GM10847 (cell line): ENCODE results near the gene GIT2.

Source experiments
- POLR2A ChIP-seq: IDR thresholded peaks from 2 replicates; pipeline ENCODE4 v1.6.1; 2011; ENCODE audit not compliant: insufficient read length; ENCODE audit errors: extremely low read depth

The GIT2 gene

DNA sequence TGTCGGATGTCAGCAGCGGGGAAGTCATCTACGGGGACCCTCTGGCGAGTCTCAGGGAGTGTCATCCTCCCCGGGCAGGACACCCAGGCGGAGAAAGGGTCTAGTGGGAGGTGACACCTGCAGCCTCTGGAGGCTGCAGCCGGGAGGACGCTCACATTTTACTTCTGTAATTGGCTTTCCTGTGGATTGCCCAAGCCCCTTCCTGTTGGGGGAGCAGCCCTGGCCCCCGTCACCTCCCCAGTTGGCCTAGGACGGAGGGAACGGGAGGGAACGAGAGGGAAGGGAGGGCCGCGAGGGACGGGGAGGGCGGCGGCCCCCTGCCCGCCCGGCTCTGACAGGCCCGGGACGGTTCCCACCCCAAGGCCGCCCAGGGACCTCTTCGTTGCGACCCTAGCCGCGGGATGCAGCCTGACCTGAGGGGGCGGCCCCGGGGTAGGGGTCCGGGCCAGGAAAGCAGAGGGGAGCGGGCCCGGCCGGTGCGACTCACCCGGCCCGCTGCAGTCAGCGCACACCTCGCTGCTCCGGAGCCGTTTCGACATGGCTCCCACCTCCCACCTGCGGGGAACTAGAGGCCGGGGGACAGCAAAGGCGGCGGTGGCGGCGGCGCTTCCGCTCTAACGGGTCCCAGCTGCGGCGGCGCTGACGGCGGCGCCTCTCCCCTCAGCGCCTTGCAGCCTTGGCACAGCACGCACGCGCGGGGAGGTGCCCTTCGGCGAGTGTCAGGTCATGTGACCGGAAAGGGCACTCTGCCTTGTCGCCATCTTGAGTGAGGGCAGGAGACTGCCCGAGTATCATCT is at the start of gene GIT2:
Gene GIT2 (minus strand): TSS at position 683 of the 797 bp plus-strand sequence. CDS start 144 bp downstream, at position 539.
- TF ChIP-seq POLR2A: peak; percentile 81

DNA sequence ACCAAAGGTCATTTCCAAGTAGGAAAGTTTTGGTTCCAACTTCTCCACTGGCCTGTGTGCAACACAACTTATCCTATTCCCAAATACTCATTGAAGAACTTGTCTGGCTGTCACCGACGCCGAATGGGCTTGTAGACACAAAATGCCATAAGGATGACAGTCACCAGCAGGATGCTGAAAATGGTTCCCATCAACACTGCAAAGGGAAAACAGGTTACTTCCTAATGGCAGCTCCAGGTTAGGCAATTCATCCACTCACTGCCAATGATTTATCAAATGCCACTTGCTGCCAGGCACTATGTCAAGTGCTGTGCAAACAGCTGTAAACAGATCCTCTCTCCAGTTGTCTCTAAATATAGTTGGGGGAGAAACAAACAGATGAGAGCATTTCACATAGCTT is 46.1 kb upstream of the GIT2 start:
- TF ChIP-seq POLR2A: no peak

- no peak for TF ChIP-seq POLR2A
Measured at GRCh38 chr12:110039085-110039807, 43.1 kb upstream of the GIT2 start.

DNA sequence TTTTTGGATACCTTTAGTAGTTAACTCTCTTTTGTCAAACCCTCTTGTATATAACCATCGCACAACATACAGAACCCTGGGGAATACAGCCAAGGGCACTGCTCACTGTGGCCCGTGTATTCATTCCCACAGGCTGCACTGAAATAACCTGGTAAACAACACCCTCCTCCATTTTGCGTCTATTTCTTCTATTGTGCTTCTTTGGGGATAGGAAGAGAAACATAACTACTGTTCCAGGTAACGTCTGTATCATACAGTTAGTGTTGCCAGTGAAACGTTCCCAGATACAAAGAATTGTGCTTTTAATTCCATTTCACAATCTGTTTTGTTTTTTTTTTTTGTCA is 42.5 kb upstream of the GIT2 start:
- TF ChIP-seq POLR2A: no peak

- TF ChIP-seq POLR2A: no peak
Measured at GRCh38 chr12:110037315-110037714, 41.1 kb upstream of the GIT2 start.

DNA sequence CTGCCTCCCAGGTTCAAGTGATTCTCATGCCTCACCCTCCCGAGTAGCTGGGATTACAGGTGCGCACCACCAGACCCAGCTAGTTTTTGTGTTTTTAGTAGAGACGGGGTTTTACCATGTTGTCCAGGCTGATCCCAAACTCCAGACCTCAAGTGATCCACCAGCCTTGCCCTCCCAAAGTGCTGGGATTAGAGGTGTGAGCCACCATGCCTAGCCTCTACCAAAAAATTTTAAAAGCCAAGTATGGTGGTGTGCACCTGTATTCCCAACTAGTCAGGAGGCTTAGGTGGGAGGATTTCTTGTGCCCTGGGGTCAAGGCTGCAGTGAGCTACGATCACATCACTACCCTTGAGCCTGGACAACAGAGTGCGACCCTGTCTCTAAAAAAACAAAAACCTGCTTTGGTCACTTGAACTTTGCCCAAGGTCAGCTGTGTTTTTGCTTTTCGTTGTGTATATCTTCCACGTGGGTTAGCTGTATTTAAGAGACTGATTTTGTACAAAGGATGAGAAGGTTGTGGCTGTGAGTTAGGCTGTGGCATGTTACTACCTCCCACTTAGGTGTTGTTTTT is 39.5 kb upstream of the GIT2 start:
- no peak for TF ChIP-seq POLR2A

- TF ChIP-seq POLR2A: no peak
Measured at GRCh38 chr12:110033888-110034287, 37.7 kb upstream of the GIT2 start.

DNA sequence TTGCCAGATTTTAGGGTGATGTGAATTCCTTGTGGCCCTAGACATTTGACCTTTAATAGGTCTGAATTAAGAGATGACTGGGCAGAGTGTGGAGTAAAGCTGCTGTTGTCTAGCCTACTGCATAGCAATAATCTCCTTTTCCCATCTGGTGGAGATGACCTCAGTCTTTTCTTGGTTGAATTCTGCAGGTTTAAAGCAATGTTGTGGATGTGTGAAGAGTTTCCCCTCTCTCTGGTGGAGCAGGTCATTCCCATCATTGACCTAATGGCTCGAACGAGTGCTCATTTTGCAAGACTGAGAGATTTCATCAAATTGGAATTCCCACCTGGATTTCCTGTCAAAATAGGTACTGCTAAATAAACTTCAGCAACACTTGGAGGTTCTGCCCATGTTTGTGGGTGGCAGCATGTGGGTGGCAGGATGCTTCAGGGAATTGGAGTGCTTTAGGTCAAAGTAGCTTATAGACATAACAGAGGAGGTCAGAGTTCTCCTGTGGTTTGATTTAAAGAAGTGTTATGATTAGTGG is 33.2 kb upstream of the GIT2 start:
- TF ChIP-seq POLR2A: no peak

GRCh38 chr12:110028323-110028722 is 32.2 kb upstream of the GIT2 start:
- TF ChIP-seq POLR2A: no peak

GRCh38 chr12:110024051-110024450 is 27.9 kb upstream of the GIT2 start:
- no peak for TF ChIP-seq POLR2A

DNA sequence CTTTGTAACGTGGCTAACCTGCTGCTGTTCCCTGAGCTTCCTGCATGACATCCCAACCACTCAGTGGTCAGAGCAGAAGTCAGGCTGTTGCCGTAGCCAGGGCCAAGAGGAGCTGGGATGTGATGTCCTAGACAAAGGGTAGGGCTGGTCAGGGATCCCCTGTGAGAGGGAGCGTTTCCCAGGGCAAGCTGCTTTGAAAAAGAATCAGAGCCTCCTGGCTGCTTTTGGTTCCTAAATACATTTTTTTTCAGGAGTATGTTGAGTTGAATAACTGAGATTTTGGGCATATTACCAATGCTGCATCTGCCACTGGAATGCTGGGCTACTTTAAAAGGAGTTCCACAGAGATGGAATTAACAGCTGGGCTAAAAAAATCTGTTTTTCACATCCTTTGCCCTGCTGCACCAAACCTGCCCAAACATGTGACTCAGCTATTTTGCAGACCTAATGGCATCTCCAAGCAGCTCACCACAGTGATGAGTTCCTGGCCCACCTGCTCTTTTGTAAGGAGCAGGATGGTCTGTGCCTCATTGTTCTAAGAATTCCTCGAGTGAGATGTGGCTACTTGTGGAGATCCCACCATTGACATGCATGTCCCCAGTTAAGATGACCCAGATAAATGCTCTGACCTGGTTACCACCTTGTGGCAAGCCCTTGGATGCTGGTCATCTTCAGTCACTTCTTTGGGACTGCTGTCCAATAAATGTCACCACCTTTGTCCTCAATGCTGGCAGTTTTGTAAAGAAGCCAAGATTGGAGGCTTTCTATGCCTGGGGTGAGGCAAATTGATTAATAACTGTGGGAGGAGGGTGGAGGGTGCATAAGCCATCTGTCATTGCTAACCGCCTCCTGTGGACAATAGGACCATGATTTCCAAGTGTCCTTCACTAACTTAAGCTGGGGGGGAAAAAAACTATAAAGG is 27.2 kb upstream of the GIT2 start:
- TF ChIP-seq POLR2A: no peak

DNA sequence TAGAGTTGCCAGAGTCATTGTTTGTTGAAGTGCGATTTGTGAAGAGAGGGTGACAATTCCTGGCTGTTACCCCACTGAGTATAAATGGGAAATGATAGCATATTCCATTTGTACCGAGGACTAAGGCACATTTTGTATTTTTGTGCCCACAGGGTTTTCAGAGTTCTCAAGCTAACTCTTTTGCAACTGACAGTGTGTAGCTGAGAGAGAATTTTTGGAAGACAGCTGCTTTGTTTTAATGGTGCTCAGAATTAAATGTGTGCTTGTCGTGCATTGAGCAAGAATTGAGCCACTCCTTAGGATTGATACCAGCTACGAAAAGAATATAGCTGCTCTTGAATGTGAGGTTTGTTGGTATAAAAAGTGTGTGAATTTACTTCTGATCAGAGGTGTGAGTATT is 24.8 kb upstream of the GIT2 start:
- TF ChIP-seq POLR2A: no peak

- no peak for TF ChIP-seq POLR2A
Measured at GRCh38 chr12:110015132-110015531, 19.0 kb upstream of the GIT2 start.

GRCh38 chr12:110012659-110013058 is 16.5 kb upstream of the GIT2 start:
- no peak for TF ChIP-seq POLR2A

- no peak for TF ChIP-seq POLR2A
Measured at GRCh38 chr12:110012137-110012536, 16.0 kb upstream of the GIT2 start.
